DMS114 treated with DMSO at 0.1 percent for 48 hours (cell line): ENCODE results near the gene NTM.
"Not testable (repeated sequence)": the region's sequence is repeated elsewhere in the genome, so short reads cannot be mapped to it uniquely, and the experiment has no call there.

Experiments used
- DNase-seq: peaks from one replicate; lab custom pipeline; 2025; ENCODE audit not compliant: unreplicated experiment; lab: John Stamatoyannopoulos, UW

NTM gene

DNA sequence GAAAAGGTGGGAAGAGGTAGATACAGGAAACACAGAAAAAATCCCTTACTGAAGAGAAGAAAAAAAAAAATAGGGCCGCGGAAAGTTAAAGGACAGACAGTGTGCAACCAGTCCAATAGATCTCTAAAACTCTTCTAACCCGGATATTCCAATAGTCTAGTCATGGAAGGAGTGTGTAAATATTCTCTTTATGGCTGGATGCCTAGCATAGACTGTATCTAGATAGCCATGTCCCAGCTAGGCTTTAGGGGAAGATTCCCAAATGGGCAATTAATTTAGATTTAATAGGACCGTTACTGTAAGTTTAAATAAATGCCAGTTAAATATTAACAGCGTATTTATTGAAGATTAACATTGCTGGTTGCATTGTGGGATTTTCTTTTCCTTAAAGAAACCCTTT is 532.7 kb downstream of the NTM start:
- DNase-seq: no peak

DNA sequence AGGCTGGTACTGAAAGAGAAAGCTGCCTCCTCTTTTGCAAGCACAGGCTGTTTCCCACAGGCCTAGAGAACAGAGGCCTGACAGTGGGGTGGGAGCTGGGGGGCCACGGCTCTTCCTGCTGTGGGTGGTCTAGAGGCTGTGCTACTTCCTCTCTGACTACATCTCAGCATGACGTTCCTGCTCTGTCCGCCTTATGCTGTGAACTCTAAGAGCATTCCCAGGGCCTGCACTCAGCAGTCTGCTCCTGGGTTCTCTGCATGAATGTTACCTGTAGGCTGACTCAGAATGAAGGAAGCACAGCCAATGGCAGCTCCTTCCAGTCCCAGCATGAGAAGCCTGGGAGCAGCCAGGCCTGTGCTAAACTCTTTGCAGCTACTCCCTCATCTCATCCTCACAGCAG is 534.3 kb downstream of the NTM start:
- no peak for DNase-seq

DNA sequence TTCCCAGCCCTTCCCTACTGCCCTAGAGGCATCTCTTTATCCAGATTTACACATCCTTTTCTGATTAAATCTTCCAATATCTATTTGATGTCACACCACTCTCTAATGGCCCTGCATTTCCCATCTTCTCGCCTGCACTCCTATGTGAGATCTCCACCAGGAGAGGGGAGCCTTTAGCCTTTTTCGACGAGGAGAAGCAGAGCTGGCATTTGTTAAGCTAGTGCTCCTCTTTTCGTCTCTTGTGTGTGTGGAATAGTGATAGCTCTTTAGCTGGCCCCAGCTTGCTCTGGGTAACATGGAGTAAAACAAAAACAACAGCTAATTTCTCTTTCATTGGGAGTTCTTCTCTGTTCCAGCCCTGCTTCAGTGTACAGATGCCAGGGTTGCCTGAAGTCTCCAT is 536.5 kb downstream of the NTM start:
- DNase-seq: no peak

DNA sequence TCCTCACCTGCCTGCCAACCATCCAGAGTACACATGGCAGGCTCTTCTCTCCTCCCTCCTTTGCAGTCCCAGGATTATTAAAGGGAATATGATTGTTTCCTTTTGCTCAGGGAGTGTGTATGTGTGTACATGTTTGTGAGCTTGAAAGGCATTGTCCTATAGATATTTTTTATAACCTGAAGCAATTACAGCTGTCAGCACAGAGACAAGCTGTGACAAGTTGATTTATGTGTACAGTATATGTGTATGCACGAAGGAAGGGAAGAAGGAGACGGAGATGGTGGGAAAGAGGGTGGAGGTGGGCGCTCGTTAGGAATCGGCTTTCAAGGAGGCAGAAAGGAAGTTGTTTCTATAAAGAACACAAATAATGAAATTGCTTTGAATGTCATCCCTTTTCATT is 537.0 kb downstream of the NTM start:
- no peak for DNase-seq

DNA sequence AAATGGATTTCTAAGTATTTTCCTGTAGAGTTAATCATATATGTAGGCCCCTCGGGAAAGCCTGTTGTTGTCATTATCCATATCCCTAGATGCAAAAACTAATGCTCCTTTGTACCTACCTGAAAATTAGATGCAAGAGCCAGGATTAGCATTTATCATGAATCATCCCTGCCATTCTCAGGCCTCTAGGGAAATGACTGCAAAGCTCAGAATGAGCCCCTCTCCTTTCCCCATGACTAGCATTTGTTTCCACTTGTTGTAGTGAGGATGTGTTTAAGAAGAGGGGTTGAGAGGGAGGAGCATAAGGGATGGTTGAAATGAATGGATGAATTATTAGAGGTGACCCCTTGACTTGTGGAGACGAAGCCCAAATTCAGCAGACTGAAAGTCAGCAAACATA is 537.9 kb downstream of the NTM start:
- DNase-seq: no peak

DNA sequence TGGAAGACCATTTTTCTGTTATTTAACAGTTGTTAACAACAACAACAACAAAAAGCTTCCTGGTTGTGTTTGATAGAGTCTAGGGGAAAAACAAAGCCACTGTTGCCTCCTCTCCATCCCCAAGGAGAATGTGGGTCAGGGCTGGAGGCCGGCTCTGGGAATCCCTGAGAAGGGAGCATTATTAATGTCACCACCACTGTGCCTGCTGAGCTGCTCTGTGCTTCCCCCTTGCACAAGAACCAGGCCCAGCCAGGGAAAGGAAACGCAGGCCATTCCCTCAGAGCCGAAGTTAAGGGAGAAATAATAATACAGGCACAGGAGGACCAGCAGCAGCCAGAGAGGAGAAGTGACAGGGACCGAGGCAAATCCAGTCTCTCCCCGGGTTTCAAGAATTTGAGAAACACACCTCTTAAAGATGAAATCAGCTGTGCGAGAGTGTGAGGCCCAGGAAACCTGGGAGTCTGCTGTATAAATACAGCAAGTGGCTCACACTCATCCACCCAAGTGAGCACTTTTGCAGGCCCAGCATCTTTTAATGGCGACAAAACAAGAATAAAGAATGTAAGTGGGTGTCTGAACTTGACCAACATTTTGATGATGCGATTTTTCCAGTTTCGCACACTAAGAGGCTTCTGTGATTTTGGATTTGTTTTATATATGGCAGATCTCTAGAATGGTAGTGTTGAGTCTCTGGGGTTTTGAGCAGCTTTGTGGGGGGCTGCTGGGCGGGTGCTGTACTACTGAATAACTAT is 539.2 kb downstream of the NTM start:
- DNase-seq: no peak

DNA sequence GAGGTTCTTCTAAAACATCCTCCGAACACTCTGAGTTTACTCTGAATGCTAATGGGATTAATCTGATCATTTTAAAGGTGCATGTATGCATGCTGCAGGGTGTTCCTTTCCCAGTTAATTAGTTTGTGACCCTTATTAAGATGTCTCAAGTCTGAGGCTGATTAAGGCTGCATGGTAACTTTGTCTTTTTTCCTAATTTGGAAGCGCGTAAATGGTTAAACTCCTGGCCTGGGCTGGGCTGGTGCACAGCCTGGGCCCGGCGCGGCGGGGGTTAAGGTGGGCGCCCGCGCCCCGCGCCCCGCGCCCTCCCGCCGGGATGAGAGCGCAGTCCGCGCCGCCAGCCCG is 539.7 kb downstream of the NTM start:
- no peak for DNase-seq

DNA sequence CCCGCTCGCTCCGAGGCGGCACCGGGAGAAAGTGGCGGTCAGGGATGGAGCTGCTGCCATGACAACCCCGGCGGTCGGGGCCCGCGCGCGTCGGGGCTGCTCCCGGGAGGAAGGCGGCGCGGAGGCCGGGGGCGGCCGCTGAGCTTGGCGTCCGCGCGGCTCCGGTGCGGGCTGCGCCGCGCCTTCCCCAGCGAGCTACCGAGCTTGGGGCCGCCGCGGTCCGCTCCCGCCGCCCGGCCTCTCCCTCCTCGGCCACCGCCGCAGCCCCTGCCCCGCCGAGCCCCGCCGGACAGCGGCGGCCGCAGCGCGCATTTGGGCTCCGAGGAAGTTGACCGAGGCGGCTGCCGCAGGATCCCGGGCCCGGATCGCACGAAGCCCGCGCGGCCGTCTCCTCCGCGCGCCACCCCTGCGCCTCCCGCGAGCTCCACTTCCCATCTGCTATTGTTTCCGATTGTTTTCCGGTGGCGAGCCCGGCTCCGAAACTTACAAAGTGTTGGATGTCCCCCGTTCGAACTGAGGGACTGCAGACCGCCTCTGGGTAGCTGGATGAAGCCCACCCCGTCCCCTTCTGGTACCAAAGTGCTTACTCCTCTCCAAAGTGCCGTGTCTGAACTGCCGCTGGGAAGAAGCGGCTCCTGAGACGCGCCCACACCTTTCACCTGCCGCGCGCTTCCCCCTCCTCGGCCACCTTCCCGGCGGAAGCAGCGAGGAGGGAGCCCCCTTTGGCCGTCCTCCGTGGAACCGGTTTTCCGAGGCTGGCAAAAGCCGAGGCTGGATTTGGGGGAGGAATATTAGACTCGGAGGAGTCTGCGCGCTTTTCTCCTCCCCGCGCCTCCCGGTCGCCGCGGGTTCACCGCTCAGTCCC is 540.3 kb downstream of the NTM start:
- no peak for DNase-seq

DNA sequence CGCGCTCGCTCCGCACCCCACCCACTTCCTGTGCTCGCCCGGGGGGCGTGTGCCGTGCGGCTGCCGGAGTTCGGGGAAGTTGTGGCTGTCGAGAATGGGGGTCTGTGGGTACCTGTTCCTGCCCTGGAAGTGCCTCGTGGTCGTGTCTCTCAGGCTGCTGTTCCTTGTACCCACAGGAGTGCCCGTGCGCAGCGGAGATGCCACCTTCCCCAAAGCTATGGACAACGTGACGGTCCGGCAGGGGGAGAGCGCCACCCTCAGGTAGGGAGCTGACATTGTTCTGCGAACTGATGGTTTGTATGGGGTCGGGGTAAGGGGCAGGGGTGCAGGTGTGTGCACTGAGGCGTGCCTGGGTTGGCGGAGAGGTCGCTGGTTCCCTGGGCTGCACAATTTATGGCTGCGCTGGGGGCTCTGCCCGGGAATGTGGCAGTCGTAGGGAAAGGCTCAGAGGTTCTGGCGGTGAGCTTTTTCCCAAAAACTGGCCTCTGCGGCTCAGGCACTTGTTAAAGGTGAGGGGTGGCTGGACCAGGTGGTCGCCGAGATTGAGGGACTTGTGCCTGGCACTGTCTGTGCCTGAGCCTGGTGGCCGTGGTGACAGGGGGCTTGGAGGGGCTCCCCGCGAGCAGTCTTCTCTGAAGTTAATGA is 541.1 kb downstream of the NTM start:
- not testable (repeated sequence) for DNase-seq

DNA sequence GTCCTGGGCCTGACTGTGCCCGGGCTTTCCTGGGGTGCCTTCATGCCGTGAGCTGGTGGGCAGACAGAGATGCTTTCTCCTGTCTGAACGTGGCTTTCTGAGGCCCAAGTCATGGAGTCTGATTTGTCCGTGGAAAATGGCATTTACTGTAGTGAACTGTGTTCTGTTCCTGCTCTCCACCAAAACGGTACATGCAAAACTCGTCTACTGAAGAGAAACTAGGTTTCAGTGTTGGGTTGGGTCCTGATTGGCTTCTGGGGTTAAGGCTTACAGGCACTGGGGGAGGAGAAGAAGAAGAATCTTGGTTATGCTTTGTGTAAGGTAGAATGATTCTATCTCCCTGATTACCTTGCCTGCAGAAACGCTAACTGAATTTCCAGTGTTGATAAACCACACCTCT is 541.7 kb downstream of the NTM start:
- DNase-seq: no peak

DNA sequence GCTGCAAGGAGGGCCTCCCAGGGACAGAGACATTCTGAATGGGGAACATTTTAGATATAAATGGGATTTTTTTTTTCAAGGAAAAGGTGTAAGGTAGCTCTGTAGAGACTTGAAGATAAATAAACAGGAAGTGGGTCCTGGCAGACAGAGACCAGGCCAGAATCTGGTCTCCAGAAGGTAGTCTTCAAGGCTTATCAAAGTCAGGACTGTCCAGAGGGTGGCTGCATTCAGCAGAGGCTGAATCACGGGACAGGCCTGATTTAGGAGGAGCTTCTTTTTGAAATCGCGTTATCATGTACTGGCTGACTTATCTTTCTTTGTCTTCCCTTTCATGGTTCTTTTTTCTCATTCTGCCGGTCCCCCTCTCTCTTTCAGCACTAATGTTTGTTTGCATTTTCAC is 542.9 kb downstream of the NTM start:
- DNase-seq: no peak

DNA sequence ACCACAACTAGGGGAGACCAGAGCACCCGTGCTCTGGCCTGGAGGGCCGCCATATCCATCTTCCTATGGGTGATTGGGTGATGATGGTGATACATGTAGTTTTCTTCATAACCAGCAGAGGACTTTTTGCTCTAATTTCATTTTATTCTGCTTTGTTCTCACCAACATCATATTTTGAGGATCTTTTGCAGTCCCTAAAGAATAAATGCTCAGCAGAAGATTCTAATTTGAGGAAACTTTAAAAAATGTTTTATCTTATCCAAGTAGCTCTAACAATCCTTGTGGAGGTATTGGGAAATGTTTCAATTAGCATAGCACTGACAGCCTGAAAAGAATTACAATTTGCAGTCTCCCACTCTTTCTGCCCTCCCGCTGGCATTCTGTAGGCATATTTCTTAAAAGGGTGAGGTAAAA is 544.0 kb downstream of the NTM start:
- DNase-seq: no peak

DNA sequence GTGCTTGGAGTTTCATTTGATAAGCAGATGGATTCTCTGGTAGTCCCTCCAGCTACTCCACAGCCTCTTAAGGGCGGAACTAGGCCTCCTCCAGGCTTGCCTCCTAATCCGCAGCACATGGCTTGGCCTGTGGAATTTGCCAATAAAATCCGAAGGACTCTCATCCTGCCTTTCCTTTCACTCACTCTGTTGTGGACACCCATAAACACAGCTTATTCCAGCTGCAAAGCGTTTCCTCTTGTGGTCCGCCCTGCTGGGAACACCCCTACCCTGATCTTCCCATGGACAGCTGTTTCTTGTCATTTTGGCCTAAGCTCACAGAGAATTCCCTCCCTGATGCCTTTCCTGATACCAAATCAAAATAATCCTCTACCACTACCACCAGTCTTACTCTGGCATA is 546.2 kb downstream of the NTM start:
- DNase-seq: no peak

DNA sequence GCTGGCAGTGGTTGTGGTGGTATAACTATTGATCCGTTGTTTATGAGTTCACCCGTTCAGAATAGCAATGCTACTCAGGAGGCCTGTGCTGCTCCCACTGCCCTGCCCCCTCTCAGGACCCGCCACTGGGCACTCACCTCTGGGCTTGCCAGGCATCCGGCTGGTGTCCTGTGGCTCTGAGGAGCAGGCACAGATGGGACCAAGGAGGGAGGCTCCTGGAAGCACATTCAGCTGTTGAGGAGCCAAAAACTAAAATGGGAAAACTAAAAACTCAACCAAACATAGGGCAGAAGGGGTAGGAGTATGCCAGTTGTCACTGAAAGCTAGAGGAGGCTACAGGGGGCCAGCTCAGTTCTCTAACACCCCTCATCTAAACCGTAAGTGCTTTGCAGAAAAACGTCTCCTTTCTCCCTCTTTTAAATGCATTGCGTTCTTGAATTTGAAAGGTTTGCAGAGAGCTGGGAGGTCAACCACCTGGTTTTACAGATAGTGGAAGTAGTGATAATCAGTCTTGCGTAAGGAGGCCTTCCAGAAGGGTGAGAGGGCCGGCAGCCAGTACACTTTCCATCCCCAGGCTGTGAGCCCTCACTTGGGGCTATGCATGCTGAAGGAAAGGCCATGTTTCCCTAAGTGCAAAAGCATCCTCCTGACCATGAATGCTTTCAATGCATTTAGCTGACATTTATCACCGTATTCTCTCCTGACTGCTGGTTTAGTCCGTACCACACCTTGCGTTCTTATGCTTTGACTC is 547.4 kb downstream of the NTM start:
- DNase-seq: no peak

DNA sequence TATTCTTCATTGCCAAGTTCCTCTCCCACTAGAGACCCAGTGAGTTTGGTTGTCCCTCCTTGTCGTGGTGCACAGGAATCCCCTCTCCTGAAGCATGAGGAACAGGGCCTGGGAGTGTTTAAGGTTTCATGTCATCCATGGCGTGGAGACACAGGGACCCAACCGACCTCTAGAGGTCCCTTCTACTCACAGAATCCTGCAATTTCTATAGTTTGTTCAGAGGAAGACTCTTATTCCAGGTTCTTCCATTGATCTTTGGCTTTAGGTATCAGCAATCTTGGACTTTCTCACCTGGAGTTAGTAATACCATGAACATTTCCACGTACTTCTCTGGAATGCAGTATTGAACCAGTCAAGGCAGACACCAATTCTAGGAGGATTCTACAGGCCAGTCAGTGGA is 548.2 kb downstream of the NTM start:
- no peak for DNase-seq

DNA sequence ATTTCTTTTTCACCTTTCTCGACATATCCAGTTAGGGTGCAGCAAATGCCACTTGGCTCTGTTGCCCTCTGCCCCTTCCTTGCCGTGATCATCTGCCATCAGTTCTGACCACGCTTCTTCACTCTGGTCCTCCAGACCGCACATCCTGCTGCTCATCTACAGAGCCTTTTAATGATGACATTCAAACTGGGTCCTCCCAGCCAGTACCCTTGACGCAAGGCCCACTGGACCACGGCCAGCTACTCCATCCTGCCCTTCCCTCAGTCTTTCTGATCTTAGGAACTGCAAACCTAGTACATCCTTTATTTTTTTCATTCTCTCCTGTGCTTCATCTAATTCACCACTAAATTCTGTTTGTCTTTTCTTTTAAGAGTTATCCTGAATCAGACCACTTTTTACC is 551.8 kb downstream of the NTM start:
- DNase-seq: no peak

DNA sequence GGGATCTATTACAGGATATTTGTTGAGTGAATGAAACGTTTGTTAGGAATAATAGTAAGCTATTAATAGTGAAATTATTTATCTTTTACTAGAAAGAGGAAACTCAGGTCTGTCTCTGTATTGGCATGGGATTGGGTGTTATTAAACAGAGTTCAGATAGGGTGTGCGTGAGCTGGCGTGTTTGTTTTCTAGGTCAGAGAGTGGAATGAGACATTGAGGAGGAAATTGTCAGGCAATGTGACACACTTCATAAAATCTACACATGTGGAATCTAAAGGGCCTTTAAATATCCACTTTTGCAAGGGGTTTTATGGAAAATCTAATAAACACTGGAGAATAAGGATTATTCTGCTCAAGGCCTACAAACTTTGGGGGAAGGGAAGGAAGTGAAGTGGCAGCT is 552.9 kb downstream of the NTM start:
- no peak for DNase-seq

DNA sequence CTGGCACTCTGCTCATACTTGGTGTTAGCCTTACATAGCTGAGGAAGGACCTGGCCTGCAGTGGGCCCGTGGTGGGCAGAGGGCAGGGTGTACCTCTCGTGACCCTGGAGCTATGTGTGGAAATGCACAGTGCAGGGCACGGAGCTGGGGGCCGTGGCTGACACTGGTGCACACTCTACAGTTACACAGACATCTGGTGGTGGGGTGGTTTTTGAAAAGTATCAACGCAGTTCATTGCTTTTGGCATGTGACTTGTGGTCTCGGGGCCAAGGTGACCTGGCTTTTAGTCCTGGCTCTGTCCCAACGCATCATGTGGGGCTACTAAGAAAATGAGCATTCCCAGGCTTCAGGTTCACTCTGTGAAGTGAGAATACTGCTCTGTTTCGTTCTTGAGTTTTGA is 553.6 kb downstream of the NTM start:
- DNase-seq: no peak

DNA sequence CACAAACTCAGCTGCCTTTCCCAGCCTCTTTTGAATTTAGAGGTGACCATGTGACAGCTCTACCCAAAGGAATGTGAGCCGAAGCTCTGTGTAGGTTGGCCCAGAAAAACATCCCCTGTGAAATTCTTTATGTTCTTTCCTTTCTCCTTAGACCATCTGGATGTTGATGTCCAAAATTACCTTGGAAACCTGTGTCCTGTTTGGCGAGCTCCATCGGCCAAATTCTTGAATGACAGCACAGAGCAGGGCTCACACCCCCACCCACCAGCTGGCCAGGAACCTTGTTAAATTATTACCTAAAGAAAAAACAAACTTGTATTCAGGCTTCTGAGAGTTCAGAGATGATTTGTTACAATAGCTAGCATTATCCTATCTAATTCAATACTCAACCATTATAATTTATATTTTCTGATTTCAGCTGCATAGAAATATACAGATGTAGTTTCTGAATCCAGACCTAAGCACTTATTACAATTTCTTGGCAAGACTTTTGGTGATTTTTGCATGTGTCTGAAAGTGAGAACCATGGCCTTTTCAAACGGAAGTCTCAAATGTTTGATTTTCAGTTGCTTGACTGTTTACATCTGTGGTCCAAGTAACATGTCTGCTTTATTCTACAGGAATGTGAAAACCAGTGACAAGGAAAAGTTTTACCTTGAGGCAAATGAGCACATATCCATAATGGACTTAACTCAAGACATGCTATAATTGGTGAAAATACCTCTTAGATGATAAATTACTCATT is 554.2 kb downstream of the NTM start:
- no peak for DNase-seq

DNA sequence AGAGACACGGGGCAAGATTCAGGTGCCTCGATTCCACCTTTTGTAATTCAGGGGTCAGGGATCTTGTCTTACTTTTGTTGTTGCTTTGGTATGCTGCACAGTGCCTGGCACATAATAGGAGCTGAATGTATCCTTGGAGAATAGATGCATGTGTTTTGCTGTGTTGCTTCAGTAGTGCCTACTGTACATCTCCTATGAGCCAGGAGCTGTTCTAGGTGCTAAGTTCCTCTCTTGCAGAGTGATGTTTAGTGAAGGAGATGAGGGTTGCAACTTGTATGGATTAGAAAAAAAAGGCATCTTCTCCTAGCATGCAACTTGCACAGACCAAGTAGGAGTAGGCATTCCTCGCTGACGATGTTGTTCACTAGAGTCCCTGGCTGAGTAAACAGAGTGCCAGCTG is 555.4 kb downstream of the NTM start:
- no peak for DNase-seq

DNA sequence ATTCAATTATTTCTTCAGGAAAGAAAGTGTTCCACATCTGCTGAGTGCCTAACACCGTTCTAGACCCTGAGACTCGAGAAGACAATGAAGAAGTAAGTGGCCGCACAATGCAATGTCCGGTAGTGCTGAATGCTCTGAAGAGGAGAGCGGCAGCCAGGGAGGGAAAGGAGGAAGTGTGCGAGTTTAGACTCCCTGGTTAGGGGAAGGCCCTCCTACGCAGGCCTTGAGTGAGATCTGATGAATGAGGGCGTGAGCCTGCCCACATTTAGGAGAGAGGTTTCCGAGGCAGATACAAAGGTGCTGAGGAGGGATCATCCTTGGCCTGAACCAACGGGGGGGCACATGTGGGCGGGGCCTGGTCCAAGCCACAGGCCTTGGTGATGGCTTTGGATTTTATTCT is 558.6 kb downstream of the NTM start:
- DNase-seq: no peak
